Epithelial cell of proximal tubule (primary cell): ENCODE measurements around the gene UGT1A3. TPM values are rescaled to one million over a fixed set of nuclear protein-coding genes. Genes with fewer than 3 reads are reported as not detected.

Source experiments
- DNase-seq: peaks from one replicate; pipeline ENCODE4 v3.0.0-alpha.2; 2011; ENCODE audit warnings: low read depth
- H3K4me3 ChIP-seq: 2 replicates; pipeline ENCODE4 v1.5.1; 2011; ENCODE audit warnings: low read depth, mild to moderate bottlenecking, low read length
- CTCF ChIP-seq: conservative IDR thresholded peaks from 2 replicates; pipeline ENCODE4 v1.5.1; 2012; ENCODE audit warnings: low read depth, mild to moderate bottlenecking, low read length
- total RNA-seq: library from RNA; depleted of rRNA; stranded (reverse); fragments of >200 nt; gene quantifications from 2 replicates; pipeline ENCODE4 v1.2.3, GENCODE V29; 2015

UGT1A3 gene
- total RNA-seq, 1 donor from 2014 or later = not detected

DNA sequence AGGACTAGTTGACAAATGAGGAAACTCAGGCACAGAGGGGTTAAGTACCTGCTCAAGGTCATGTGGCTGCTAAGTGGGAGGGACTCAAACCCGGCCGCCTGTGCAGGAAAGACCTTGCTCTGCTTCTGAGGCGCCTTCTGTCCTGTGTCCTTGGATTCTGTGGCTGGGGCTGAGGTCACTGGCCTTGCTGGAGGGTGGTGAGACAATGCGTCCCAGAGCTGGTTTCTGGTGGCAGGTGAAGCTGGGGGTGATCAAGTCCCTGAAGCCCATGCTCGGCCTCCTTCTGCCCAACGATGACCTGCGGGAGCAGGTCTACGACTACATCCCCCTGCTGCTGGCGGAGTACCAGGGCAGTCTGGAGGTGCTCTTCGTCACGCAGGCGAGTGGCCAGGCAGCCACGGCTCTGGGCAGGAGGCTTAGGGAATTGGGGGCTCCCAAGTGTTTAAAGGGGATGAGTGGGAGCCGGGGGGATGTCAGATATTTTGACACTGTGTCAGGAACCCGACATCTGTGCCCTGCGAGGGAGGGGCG lies 65.4 kb downstream of the UGT1A3 start:
- no peak for DNase-seq
- H3K4me3 ChIP-seq = no peak overlapping the region
- no peak for TF ChIP-seq CTCF

GRCh38 chr2:233795735-233796171 lies 66.9 kb downstream of the UGT1A3 start:
- H3K4me3 ChIP-seq = no peak overlapping the region
- no peak for DNase-seq
- TF ChIP-seq CTCF = no peak

- no peak for DNase-seq
- TF ChIP-seq CTCF = no peak
- H3K4me3 ChIP-seq = no peak overlapping the region
Observed at GRCh38 chr2:233796254-233796653, 67.4 kb downstream of the UGT1A3 start.

- TF ChIP-seq CTCF = no peak
- no peak for DNase-seq
- no peak overlapping the region for H3K4me3 ChIP-seq
Observed at GRCh38 chr2:233798335-233799086, 69.7 kb downstream of the UGT1A3 start.

DNA sequence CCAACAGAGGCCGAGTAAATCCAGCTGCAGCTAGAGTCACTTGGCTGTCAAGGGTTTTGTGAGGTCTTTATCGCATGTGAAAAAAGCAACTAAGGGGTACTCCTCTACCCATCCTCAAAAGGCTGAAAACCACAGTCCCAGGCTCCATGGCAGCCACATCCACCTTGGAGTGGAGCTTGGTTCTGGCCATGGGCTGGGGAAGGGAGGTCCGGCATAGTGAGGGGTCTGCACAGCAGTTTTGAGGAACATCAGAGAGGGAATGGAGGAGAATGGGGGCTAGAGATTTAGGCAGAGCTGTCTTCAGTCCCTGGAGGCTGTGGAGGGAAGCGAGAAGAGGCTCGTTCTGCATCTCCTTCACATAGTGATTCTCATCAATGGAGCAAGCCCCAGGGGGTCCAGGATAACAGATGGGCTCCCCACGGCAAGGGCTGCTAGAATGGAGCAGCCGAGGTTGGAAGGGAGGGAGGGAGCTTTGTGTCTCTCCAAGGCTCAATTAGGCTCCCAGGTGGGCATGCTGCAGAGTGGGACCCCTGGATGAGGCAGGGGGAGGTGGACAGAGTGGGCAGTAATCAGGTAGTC lies 70.3 kb downstream of the UGT1A3 start:
- no peak overlapping the region for H3K4me3 ChIP-seq
- DNase-seq = no peak
- no peak for TF ChIP-seq CTCF

DNA sequence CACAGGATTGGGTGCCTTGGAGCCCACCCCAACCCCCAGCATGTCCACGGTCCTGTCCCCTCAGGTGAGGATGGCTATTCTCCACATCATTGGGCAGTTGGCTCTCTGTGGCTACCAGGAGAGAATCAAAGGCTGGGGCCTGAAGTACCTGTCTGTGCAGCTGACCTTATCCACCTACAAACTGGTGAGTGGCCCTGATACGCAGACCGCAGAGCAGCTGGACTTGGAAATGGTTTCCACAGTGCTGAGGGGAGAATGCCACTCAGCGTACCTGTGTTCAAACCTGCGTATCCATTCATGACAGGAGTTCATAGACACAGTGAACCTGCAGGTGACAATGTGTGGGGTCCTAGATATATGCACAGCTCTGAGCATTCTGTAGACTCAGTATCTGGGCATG lies 70.9 kb downstream of the UGT1A3 start:
- TF ChIP-seq CTCF = no peak
- DNase-seq = no peak
- no peak overlapping the region for H3K4me3 ChIP-seq
